GM12801 (cell line): Measurements from ENCODE around the gene CAMK2D.

Experiments
- CTCF ChIP-seq: IDR thresholded peaks from one replicate; pipeline ENCODE4 v1.5.1; 2011; ENCODE audit warnings: control low read depth; ENCODE audit not compliant: insufficient read length; ENCODE audit errors: extremely low read depth

The CAMK2D gene

GRCh38 chr4:113730467-113731216 is 30.9 kb downstream of the CAMK2D start:
- TF ChIP-seq CTCF, result no peak

GRCh38 chr4:113727802-113728201 is 33.7 kb downstream of the CAMK2D start:
- no peak for TF ChIP-seq CTCF

- TF ChIP-seq CTCF, result no peak
Observed at GRCh38 chr4:113725963-113726362, 35.6 kb downstream of the CAMK2D start.

- TF ChIP-seq CTCF, result no peak
Observed at GRCh38 chr4:113718252-113718651, 43.3 kb downstream of the CAMK2D start.

GRCh38 chr4:113711883-113712662 is 49.5 kb downstream of the CAMK2D start:
- TF ChIP-seq CTCF, result no peak

GRCh38 chr4:113708250-113708649 is 53.3 kb downstream of the CAMK2D start:
- no peak for TF ChIP-seq CTCF

- no peak for TF ChIP-seq CTCF
Observed at GRCh38 chr4:113707048-113707447, 54.5 kb downstream of the CAMK2D start.
